Activated CD4-positive, alpha-beta T cell treated with anti-CD3 and anti-CD28 coated beads for 1 hour (primary cell): Measurements from ENCODE around the gene METTL9.
"Not testable (repeated sequence)": the region's sequence is repeated elsewhere in the genome, so short reads cannot be mapped to it uniquely, and the experiment has no call there.

Source experiments
- DNase-seq: peaks from one replicate; pipeline ENCODE4 v3.0.0-alpha.2; 2020

Gene METTL9

DNA sequence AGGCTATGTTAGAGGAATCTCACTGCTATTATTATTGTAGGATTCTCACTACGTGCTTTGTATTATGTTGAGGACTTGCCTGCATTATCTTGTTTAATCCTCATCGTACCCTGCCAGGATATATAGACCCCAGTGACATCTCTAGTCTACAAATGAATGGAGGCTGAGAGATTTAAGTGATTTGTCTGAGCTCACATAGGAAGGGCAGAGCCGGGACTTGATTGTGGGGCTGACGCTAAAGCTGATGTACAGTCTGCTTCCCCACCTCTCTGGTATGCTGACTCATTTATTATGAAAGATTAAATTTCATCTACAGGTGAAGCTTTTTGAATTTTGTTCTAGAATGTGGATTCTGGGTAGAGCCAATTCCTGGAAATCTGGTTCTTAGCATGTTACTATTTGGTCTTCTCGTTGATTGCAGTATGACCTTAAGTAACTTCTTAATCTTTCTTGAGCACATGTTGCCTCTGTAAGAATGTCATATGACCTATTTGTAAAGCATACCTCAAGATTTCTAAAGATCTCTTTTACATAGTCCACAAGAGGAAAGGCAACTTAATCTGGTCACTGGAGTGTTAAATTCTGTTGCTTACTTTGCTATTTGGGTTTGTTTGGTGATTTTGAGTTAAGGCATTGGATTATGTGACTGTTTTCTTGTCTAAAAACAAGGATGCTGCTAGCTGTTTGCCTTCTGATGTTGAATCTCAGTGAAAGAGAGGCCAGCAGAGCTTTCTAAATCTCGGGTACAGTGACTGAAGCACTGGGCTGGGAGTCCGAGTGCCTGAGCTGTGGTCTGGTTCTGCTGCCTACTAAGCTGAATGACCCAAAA is 12.4 kb downstream of the METTL9 start:
- no peak for DNase-seq

DNA sequence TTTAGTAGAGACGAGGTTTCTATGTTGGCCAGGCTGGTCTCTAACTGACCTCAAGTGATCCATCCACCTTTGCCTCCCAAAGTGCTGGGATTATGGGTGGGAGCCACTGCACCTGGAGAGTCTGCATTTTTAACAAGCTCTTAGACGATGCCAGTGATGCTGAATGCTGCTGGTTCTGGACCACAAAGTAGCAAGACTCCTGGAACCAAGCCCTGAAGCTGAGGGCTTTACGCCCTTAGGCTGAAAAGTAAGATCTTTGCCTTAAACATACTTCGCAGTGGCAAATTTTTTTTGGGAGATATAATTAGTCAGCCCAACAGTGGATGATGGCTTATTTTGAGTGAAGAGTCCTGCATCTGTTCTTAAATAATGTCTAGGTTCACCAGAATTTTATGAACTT is 14.0 kb downstream of the METTL9 start:
- DNase-seq = no peak

DNA sequence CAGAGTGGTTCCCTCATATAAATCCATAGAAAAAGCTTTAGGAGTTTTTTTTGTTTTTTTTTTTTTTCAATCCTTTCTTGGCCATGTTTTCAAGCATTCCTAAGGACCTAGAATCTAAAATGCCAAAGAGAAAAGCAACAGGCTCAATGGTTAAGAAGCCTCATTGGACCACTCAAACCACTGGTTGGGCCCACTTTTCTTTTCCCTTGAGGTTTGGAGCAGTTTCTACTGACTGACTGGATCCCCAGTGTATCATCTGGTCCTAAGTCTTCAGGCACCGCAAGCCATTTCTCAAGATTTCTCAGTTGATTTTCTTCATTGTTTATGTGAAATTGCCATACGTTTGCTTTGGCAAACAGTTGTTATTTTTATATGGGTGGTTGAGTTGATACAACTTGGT is 14.4 kb downstream of the METTL9 start:
- DNase-seq = no peak

DNA sequence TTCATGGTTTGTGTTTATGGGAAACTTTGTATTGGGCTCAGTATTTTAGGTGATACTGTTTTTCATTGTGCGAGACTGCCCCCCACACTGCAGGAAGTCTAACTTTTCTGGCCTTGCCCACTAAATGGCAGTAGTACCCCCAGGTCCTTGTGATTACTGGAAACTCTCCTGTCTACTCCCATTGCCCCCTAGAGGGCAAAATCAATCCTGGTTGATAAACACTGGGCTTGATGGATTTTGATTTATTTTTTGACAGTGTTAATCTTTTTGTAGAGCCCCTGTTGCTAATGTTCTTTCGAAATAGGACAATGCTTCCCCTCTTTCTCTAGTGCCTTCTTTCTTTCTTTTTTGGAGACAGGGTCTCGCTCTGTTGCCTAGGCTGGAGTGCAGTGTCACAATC is 15.5 kb downstream of the METTL9 start:
- DNase-seq = no peak

DNA sequence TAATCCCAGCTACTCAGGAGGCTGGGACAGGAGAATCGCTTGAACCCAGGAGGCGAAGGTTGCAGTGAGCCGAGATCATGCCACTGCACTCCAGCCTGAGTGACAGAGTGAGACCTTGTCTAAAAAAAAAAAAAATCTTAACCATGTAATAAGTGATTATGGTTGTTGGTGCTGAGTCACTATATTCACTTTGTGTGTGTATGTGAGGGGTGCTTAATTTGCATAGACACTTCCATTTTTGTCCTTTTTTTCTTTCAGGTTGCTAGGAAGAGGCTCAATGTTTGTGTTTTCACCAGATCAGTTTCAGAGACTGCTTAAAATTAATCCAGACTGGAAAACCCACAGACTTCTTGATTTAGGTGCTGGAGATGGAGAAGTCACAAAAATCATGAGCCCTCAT is 18.2 kb downstream of the METTL9 start:
- DNase-seq = no peak

DNA sequence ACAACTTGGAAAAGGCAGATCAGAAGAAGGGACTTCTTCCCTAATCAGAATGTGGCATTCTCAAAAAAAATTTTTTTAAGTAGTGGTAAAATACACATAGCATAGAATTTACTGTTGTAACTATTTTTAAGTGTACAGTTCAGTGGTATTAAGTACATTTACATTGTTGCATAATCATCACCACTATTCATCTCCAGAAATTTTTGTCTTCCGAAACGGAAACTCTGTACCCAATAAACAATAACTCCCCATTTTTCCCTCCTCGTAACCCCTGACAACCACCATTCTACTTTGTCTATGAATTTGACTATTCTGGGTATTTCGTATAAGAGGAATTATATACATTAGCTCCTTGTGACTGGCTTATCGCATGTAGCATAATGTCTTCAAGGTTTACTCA is 18.9 kb downstream of the METTL9 start:
- no peak for DNase-seq

DNA sequence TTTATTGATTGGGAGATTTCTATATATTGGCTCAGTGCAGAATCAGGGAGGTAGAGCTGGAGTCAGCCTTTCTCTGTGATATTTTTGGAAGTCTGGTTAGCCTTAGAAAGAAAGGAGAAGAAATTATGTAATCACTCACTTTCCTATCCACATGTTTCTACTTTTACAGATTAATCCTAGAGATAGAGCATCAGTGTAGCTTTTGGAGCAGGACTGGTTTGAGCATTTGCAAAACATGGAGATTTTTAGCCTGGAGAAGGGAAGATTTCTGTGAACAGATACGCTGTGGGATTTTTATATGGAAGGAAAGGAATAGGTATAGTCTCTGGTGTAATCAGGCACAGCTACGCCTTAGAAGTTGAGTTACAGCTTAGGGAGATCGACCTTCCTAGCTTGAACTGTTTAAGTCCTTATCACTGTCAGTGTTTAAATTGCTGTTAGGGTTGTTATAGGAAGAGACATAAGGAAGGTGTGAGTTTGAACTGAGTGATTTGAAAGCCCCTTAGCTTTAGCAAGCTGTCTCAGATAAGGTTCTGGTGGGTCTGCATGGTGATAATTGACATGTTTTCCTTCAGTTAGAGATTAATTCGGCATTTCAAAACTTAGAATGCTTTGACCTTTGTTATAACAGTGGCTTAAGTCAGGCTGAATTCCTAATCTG is 20.5 kb downstream of the METTL9 start:
- no peak for DNase-seq

DNA sequence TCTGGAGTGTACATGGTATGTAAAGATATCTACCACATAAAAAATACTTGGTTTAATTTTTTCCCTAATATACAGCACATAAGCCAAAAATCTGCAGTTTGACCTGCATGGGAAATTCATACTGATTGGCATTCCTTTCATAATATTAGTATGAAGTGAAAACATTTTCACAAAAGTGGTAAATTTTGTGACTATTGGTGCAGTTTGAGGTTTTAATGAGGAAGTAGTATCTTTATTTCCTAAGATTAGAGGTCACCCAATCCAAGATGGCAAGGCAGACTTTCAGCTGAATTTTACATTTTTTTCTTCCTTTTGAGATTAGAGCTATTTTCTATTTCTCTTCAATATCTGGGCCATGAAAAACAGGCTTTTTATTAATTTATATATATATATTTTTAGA is 21.2 kb downstream of the METTL9 start:
- DNase-seq = no peak

DNA sequence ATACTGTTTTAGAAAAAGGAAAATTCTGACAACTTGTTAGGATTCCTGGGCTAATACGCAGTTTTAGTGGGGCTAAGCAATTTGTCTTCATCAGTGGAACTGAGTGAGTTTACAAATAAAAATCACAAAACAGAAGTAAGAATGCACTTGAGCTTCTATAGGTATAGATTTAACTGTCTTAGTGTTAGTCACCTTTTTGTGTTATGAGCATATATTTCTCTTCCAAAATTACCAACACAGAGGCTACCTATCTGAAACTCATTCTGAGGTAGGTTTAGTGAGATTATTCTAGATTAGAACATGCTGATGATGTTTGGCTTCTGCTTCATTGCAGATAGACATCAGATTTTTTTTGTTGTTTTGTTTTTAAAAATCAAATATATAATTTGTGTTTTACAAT is 23.2 kb downstream of the METTL9 start:
- DNase-seq = no peak

DNA sequence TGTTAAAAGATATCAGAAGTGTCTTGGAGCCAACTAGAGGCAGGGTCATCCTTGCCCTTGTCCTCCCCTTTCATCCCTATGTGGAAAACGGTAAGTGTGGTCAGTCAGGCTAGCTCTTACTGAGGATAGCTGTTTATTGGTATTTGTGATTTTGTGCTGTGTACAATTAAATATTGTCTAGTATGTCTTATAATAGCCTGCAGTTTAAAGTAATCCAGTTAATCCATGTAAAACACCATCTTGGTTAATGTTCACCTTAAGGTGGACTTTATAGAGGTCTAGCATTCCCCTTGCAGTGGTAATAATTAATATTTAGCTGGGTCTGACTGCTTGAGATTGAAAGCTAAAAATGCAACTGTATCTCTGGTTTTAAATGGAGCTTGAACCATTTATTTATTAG is 25.6 kb downstream of the METTL9 start:
- no peak for DNase-seq

DNA sequence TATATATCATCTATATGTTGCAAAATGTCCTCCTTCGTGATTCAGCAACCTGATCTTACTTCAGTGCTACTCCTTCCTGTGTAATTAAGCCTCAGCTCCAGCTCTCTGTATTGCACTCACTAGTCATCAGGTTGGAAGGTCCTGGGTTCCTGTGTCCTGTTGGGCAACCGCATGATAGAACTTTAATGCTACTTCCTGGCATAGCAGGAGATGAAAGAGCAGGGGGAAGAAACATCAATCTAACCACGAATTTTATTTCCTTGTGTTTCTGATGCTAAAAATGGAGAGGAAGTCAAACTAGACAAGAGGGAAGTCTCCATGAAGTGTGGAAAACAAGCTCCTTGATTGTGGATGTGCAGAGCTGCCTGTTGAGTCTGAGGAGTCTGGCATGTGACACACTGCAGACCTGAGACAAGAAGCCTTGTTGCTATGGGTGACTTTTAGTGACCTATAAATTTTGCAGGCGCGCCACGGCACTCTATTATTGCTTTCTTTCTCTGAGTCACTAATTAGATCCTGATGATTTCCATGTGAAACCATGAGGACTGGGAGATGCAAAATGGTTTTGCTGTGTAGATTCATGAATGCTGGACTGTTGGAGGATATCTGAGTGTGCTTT is 27.4 kb downstream of the METTL9 start:
- DNase-seq = no peak

DNA sequence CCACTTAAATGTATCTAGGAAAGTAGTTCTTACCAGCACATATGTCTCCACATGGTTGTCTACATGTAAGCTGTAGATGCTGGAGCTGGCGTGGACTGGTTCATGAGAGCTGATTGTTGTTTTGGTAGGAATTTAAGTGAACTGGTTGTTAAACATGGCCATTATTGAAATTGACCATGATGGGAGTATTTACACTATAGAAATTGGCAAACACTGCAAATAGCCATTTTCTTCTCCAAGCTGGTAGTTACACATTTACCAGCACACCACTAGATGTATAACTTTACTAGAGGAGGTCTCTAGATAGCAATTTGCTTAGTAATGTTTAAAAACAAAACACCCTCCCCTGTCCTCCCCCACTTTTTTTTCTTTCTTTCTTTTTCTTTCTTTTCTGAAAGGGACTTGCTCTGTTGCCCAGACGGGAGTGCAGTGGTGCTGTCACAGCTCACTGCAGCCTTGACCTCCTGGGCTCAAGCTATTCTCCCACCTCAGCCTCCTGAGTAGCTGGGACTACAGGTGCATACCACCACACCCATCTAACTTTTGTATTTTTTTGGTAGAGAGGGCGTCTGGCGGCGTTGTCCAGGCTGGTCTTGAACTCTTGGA is 28.8 kb downstream of the METTL9 start:
- DNase-seq = no peak

DNA sequence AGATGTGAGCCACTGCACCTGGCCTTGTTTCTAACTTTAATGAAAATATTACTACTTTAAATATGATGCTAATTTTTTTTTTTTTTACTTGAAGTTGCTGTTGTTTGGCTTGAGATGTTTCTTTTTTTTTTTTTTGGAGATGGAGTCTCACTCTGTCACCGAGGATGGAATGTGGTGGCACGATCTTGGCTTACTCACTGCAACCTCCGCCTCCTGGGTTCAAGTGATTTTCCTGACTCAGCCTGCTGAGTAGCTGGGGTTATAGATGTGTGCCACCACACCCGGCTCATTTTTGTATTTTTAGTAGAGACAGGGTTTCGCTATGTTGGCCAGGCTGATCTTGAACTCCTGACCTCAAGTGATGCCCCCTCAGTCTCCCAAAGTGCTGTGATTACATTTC is 29.4 kb downstream of the METTL9 start:
- DNase-seq = no peak

DNA sequence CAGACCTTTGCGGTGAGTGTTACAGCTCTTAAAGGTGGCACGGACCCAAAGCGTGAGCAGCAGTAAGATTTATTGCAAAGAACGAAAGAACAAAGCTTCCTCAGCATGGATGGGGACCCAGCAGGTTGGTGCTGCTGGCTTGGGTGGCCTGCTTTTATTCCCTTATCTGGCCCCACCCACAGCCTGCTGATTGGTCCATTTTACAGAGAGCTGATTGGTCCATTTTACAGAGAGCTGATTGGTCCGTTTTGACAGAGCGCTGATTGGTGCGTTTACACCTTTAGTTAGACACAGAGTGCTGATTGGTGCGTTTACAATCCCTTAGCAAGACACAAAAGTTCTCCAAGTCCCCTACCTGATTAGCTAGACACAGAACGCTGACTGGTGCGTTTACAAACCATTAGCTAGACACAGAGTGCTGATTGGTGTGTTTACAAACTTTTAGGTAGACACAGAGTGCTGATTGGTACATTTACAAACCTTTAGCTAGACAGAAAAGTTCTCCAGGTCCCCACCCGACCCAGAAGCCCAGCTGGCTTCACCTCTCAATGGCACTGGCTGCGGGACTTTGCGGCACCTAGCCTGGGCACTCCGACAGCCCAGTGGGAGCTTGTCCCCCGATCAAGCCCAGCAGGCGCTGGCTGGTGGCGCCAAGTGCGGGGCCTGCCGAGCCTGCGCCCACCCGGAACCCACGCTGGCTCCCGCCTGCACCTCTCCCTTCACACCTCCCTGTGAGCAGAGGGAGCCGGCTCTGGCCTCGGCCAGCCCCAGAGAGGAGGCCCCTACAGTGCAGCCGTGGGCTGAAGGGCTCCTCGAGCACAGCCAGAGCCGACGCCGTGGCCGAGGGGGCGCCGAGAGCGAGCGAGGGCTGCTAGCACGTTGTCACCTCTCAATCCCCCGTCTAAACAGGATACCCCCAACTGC is 30.5 kb downstream of the METTL9 start:
- not testable (repeated sequence) for DNase-seq

DNA sequence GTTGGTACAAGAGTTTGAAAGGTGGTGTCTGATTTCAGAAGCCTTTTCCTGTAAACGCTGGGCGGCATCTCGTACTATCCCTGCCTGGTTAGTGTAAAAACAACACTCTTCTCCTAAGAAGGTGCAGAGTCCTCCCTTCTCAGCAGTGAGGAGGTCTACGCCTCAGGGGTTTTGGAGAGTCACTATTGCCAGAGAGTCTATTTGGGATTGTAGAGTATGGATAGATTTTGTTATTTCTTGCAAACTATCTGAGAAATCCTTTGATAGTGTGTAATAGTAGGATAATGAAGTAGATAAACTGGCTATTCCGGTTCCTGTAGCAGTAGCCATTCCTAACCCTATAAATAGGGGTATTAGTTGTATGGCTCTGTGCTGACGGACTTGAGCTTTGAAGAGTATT is 31.5 kb downstream of the METTL9 start:
- not testable (repeated sequence) for DNase-seq

DNA sequence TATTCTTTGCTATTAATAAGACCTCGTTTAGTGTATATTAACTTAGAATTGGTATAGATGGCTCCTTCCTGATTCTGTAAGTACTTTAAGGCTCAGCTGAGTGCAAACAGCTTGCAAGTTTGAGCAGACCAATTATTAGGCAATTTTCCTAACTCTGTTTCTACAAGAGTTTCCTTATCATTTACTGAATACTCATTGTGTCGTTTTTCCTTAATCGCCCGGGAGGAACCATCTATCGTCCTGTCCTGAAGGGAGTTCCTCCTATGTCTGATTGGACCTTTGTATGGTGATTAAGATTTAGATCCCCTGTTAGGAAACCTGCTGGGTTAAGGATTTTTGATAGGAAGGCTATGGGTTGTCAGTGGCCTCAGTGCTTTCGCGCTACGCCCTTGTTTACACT is 32.0 kb downstream of the METTL9 start:
- DNase-seq = not testable (repeated sequence)

DNA sequence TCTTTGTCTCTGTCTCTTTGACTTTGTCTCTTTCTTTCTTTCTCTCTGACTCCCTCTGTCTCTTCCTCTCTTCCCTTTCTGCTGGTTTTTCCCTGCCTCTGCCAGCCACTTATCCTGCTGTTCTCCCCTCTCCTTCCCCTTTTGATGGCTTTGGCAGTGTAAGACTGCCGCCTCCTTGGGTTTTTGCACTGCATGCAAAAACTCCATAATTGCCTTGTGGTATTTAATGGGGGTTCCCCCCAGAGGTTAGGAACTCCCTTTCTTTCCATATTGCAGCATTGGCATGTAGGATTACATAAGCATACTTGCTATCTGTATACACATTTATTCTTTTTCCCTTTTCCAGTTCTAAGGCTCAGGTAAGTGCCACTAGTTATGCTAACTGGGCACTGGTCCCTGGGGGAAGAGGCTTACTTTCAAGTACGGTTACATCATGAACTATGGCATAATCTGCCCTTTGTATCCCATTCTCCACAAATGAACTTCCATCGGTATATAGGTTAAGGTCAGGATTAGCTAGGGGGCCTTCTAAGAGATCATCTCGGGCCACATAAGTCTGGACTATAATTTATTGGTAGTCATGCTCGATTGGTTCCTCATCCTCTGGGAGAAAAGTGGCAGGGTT is 32.7 kb downstream of the METTL9 start:
- DNase-seq = not testable (repeated sequence)

DNA sequence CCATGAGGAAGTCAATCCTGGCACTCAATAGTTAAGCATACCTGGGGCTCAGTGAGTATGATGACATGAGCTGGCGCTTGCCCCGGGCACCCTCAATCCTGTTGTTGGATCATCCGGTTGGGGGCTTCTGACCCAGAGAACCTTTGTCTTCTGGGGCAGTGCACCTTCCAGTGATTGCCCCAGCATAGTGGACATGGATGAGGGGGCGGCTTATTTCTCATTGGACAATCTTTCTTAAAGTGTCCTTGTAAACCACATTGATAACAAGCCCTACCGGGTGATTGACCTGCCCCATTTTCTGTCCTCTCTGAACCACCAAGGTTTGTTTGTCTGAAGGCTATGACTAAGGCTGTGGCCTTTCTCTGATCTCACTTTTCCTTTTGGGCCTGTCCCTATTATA is 34.8 kb downstream of the METTL9 start:
- no peak for DNase-seq

DNA sequence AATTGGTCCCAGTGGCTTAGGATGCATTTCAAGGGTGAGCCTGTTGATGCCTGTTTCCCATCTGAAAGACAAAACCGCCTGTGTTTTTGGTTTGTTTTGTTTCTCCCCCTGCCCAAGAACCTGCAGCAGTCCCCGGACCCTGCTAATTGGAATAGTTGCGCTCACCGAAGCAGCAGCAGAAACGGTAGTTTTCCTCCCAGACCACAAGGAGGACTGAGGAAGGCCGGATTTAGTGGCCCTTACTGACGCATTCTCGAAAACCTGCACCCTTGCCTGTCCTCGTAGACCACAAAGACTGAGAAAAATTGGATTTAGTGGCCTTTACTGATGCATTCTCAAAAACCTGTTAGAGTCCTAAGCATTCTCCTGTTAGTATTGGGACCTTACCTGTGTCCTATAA is 36.3 kb downstream of the METTL9 start:
- DNase-seq = not testable (repeated sequence)

DNA sequence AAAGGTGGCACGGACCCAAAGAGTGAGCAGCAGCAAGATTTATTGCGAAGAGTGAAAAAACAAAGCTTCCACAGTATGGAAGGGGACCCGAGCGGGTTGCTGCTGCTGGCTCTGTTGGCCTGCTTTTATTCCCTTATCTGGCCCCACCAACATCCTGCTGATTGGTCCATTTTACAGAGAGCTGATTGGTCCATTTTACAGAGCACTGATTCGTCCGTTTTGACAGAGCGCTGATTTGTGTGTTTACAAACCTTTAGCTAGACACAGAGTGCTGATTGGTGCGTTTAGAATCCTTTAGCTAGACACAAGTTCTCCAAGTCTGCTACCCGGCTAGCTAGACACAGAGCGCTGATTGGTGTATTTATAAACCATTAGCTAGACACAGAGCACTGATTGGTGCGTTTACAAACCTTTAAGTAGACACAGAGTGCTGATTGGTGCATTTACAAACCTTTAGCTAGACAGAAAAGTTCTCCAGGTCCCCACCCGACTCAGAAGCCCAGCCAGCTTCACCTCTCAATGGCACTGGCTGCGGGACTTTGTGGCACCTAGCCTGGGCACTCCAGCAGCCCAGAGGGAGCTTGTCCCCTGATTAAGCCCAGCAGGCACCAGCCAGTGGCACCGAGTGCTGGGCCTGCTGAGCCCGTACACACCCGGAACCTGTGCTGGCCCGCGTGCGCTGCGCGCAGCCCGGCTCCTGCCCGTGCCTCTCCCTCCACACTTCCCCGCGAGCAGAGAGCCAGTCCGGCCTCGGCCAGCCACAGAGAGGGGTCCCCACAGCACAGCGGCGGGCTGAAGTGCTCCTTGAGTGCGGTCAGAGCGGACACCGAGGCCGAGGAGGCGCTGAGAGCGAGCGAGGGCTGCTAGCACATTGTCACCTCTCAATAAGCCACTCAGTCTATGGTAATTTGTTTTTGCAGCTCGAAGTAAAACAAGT is 37.9 kb downstream of the METTL9 start:
- no peak for DNase-seq

DNA sequence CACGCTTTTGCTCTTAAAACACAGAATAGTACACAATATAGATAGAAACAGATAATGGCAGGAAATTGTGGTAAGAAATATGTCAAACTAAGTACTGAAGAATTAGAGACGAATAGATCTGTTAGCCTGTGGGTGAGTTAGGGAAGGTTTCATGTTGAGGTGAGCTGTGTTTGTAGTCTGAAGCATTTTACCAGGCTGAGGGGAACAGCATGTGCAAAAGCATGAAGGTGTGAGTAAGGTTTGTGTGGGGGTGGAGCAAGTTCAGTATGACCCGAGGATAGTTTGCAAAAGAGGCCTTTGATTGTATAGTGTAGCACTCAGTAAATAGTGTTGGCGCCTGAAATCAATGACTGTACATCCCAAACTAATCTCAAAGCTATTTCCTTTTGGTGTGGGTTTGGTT is 39.2 kb downstream of the METTL9 start:
- DNase-seq = no peak
